ENCODE results near the gene HNRNPCL1. TPM values are rescaled to one million over a fixed set of nuclear protein-coding genes. Genes with fewer than 3 reads are reported as not detected.

Gene HNRNPCL1
- total RNA-seq, 4 donors from 2014 or later, result not detected

- H3K9me3 ChIP-seq, result no peaks in the 10 kb centered on the region
- no peak overlapping the region for H3K4me3 ChIP-seq
- H3K4me1 ChIP-seq, result no peaks in the 10 kb centered on the region
- no peak overlapping the region for H3K27ac ChIP-seq
- TF ChIP-seq EP300 (IDR thresholded peaks at IDR 0.05) (no peak), POLR2AphosphoS5 (IDR thresholded peaks at IDR 0.05) (no peak), POLR2A (IDR thresholded peaks at IDR 0.05) (no peak)
- TF ChIP-seq, protein P1, sequence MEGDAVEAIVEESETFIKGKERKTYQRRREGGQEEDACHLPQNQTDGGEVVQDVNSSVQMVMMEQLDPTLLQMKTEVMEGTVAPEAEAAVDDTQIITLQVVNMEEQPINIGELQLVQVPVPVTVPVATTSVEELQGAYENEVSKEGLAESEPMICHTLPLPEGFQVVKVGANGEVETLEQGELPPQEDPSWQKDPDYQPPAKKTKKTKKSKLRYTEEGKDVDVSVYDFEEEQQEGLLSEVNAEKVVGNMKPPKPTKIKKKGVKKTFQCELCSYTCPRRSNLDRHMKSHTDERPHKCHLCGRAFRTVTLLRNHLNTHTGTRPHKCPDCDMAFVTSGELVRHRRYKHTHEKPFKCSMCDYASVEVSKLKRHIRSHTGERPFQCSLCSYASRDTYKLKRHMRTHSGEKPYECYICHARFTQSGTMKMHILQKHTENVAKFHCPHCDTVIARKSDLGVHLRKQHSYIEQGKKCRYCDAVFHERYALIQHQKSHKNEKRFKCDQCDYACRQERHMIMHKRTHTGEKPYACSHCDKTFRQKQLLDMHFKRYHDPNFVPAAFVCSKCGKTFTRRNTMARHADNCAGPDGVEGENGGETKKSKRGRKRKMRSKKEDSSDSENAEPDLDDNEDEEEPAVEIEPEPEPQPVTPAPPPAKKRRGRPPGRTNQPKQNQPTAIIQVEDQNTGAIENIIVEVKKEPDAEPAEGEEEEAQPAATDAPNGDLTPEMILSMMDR (IDR thresholded peaks at IDR 0.05), result no peak
- ATAC-seq, result no peak
- H3K27me3 ChIP-seq, result peaks cover 22% of the 10 kb centered on the region
- H3K36me3 ChIP-seq, result no peaks in the 10 kb centered on the region
- 25 to 54% methylated on average over 1 to 2 of the region's 2 CpGs for WGBS, 2 donors (ENCODE audit: low coverage in 1 of 2)
Observed at GRCh38 chr1:12811409-12811784, 37.1 kb downstream of the HNRNPCL1 start.

GRCh38 chr1:12810691-12811408 is 37.7 kb downstream of the HNRNPCL1 start:
- WGBS, 2 donors (ENCODE audit: low coverage in 1 of 2), result 36% methylated on average over 2 of the region's 5 CpGs; no CpG with 5 or more reads in 1 of the 2 donors
- H3K27me3 ChIP-seq, result peaks cover 22% of the 10 kb centered on the region
- H3K9me3 ChIP-seq, result no peaks in the 10 kb centered on the region
- no peak overlapping the region for H3K27ac ChIP-seq
- TF ChIP-seq POLR2A (IDR thresholded peaks at IDR 0.05) (no peak), EP300 (IDR thresholded peaks at IDR 0.05) (no peak), POLR2AphosphoS5 (IDR thresholded peaks at IDR 0.05) (no peak)
- TF ChIP-seq, protein P1 (IDR thresholded peaks at IDR 0.05), result no peak
- no peaks in the 10 kb centered on the region for H3K4me1 ChIP-seq
- H3K4me3 ChIP-seq, result no peak overlapping the region
- ATAC-seq, result no peak
- H3K36me3 ChIP-seq, result no peaks in the 10 kb centered on the region

- H3K27ac ChIP-seq, result no peak overlapping the region
- no peaks in the 10 kb centered on the region for H3K4me1 ChIP-seq
- peaks cover 0 to 5% (median 0%) of the 10 kb centered on the region in 3 donors for H3K9me3 ChIP-seq
- H3K4me3 ChIP-seq, result no peak overlapping the region
- TF ChIP-seq EP300 (IDR thresholded peaks at IDR 0.05), result no peak
- TF ChIP-seq, protein P1 (IDR thresholded peaks at IDR 0.05), result no peak
- H3K27me3 ChIP-seq, result peaks cover 22% of the 10 kb centered on the region
- no peak for ATAC-seq
- 80% methylated on average over 1 of the region's 1 CpG; no CpG with 5 or more reads in 1 of the 2 donors for WGBS, 2 donors (ENCODE audit: low coverage in 1 of 2)
- no peaks in the 10 kb centered on the region for H3K36me3 ChIP-seq
Observed at GRCh38 chr1:12809933-12810332, 38.6 kb downstream of the HNRNPCL1 start.

GRCh38 chr1:12799730-12800129 is 48.8 kb downstream of the HNRNPCL1 start:
- Histone ChIP-seq H3K4me1 (no peaks in the 10 kb centered on the region), H3K9me3 (peaks cover 0 to 19% (median 0%) of the 10 kb centered on the region in 3 donors), H3K36me3 (no peaks in the 10 kb centered on the region), H3K27me3 (no peaks in the 10 kb centered on the region), H3K4me3 (no peak overlapping the region), H3K27ac (no peak overlapping the region)
- no peak for ATAC-seq
- WGBS, 2 donors (ENCODE audit: low coverage in 1 of 2), result 56 to 76% methylated on average over 2 of the region's 2 CpGs
- TF ChIP-seq, protein P1 (IDR thresholded peaks at IDR 0.05), result no peak
- no peak for TF ChIP-seq POLR2AphosphoS5 (IDR thresholded peaks at IDR 0.05)
- TF ChIP-seq POLR2A (IDR thresholded peaks at IDR 0.05), result no peak
- TF ChIP-seq EP300 (IDR thresholded peaks at IDR 0.05), result no peak

DNA sequence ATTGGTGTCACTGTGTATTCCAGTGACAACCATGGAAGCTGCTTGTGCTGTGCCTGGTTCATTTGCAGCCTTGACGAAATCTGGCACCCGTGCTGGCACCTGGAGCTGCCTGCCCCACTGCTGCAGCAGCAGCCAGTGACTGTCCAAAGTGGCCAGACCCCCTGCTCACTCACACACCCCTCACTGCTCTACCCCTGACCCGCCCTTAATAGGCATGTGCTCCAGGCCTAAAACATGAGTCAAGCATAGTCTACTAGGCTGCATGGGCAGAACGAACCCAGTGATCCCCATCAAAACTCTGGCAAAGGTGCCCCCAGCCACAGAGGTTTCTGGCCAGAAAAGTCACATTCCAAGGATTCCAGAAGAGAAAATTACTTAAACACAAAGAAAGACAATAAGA is 49.6 kb downstream of the HNRNPCL1 start:
- no CpG with 5 or more reads among the region's 4 CpGs for WGBS, 2 donors (ENCODE audit: low coverage in 1 of 2)
- no peak for ATAC-seq
- Histone ChIP-seq H3K9me3 (peaks cover 0 to 11% (median 0%) of the 10 kb centered on the region in 3 donors), H3K27ac (no peak overlapping the region), H3K4me1 (no peaks in the 10 kb centered on the region), H3K27me3 (no peaks in the 10 kb centered on the region), H3K4me3 (no peak overlapping the region), H3K36me3 (no peaks in the 10 kb centered on the region)
- TF ChIP-seq POLR2A (IDR thresholded peaks at IDR 0.05), result no peak
- TF ChIP-seq, protein P1 (IDR thresholded peaks at IDR 0.05), result no peak
- TF ChIP-seq EP300 (IDR thresholded peaks at IDR 0.05), result no peak
- TF ChIP-seq POLR2AphosphoS5 (IDR thresholded peaks at IDR 0.05), result no peak

Measured in gastroesophageal sphincter (tissue), 4 donors.